ENCODE results near the gene TBC1D23.
"Not testable (repeated sequence)": the region's sequence is repeated elsewhere in the genome, so short reads cannot be mapped to it uniquely, and the experiment has no call there.

The TBC1D23 gene

DNA sequence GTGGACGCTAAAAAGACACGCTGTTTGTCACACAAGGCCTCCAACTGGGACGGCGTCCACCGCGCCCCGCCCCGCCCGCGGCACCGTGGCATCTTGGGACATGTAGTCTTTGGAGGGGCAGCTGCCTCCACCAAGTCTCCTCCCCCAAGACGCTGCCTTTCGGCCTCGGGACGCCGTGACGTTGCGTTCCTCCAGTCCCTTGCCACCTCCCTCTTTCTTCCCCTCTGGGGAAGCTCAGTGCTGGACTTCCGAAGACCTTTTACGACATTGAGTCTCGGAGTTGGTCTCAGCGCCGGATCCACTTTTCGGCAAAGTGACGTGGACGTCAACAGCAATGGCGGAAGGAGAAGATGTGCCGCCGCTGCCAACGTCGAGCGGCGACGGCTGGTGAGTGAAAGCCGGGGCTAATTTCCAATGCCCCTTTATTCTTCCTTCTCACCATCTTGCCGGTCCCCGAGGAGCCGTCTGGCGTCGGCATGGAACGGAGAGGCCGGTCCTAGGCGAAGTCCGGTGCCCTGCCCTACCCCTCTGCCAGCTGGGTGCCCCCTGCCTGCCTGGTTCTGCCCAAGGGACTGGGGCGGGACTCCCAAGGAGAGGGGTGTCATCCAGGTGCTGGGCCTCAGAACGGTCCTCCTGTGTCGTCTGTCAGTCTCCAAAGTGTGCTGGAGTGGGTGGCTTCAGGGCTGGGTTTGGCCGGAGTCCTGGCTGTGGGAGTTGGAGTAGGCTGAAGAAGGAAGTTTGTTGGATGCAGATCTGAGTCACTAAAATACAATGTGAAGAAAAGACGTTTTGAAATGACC, at the start of gene TBC1D23:
Gene TBC1D23, plus strand, starts transcription at position 308 of the 800 bp plus-strand sequence. Its CDS starts 27 bp downstream, at position 335.
- peak; percentile 52 to 100 (median 97) for DNase-seq

DNA sequence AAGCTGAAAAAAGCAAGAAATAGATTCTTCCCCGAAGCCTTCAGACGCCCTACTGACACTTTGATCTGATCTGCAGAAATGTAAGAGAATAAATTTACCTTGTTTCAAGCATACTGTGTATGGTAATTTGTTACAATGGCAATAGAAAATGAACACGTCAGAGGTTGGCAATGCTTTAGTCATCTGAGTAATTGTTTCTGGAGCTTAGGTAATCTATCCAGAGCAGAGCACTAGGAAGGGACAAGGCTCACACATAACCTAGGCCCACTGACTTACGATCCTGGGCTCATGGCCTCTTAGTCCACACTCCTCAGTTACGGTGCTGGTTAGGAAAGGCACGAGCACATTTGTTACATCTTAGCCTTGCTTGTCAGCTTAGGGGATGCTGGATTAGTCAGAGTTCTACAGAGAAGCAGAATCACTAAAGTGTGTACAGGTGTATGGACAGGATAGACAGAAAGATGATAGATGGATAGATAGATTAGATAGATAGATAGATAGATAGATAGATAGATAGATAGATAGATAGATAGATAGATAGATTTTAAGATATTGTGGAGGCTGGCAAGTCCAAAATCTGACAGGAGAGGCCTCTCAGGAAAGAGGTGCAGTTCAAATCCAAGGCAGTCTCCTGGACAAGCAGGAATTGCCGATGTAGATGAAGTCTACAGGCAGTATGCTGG, 46.8 kb upstream of the TBC1D23 start:
- DNase-seq = no peak

DNA sequence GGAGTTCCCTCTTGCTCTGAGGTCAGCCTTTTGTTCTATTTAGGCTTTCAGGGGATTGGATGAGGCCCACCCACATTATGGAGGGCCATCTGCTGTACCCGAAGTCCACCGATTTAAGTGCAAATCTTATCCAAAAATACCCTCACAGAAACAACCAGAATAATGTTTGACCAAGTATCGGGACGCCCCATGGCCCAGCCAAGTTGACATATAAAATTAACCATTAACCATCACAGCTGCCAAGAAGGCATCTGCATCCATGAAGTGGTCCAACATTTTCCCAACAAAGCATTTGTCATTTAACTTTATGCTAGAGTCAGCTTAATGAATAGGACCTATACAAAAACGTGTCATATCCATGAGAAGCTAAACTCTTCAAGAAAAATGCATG, 46.2 kb upstream of the TBC1D23 start:
- DNase-seq = no peak

DNA sequence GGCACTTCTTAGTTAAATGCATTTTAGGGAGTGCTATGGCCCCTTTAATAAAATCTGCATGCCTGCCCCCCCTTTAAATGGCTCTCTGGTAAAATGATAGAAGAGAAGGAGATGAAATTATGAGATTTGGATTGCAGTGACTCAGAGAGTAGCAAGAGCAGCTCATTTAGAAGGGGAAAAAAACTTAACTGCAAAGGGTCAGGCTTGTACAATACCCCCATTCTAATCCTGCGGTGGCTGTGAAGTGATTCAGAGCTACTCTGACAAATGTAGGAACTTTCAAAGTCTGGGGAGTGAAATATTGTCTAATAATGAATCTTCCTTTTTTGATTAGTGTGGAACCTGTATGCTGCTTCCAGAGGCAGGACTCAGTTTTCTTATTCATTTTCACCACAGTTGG, 44.1 kb upstream of the TBC1D23 start:
- DNase-seq = no peak

DNA sequence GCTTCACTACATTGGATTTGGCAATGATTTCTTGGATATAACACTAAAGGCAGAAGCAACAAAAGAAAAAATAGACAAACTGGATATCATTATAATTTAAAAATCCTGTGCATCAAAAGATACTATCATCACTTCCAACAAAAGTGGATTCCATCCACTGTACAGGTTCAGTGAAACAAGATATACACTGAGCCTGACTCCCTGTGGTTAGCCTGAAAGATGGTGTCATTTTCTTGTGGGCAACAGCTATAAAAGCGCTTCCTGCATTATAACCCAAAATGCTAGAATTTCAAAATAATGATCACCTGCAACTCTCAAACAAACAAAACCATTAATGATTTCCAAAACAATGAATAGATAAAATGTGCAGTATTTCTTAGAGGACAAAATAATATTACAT, 39.6 kb upstream of the TBC1D23 start:
- no peak for DNase-seq

DNA sequence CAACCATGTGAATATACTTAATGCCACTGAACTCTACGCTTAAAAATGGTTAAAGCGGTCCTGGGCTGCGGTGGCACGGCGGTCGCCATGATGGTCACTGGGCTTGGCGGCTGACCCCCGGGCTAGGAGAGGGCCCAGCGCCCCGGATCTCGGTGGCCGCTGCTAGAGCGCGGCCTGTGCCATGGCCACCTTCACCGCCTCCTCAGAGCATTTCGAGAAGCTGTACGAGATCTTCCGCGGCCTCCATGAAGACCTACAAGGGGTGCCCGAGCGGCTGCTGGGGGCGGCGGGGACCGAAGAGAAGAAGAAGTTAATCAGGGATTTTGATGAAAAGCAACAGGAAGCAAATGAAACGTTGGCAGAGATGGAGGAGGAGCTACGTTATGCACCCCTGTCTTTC, 35.6 kb upstream of the TBC1D23 start:
- DNase-seq = peak in 1 of 51 donors; percentile 0

DNA sequence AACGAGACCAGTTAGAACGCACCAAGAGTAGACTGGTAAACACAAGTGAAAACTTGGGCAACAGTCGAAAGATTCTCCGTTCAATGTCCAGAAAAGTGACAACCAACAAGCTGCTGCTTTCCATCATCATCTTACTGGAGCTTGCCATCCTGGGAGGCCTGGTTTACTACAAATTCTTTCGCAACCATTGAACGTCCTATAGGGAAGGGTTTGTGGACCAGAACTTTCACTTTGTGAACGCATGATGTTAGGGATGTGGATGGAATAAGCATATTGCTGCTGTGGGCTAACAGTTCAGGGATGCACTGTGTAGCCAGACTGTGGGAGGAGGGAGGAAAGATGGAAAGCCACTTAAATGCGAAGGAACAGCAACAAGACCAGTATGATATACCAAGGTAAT, 34.9 kb upstream of the TBC1D23 start:
- no peak for DNase-seq

DNA sequence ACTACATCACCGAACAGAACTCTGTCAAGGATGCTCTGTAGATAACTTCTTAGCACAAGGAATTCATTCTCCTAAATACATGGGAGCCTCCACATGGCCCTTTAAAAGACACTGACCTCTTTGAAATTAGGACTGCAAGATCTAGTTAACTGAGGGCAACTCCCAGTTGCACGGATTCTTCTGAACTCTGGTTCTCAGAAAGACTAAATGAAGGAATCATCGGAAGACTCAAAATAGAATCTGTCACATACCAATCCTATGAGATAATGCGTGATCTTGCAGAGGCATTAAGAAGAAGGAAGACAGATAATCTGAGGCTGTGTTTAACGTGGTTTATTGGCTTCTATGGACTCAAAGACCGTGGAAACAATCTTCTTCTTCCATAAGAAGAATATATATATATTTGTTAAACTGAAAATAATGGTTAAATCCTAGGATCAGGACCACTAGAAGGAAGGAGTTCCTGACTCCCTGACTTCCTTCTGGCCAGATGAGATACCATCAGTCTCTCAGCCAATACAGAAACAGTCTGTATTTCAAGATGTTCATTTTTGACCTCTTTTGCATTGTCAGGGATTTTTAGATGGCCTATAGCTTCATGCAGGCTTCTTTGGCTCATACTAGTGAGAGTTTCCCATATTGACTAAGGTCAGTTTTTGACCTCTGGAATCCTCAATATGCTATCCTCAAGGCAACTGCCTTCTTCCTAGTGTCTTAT, 33.9 kb upstream of the TBC1D23 start:
- DNase-seq = no peak

DNA sequence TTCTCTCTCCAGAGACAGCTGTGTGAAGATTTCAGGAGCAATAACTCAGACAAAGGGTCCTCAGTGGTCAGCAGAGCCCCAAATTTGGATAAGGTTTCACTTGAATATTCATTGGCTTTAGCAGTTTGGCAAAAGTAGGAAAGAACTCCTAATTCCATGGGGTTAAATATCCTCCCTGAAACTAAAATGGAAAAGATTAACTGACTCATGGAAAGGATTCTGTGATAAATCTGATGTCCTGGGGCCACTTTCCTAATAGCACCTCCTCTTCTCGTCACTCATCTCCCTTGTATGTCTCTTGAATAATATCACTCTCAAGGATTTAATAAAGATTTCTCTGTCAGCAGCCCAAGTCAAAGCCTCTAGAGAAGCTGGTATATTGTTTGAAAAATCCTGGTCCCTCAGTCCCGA, 33.3 kb upstream of the TBC1D23 start:
- no peak for DNase-seq

DNA sequence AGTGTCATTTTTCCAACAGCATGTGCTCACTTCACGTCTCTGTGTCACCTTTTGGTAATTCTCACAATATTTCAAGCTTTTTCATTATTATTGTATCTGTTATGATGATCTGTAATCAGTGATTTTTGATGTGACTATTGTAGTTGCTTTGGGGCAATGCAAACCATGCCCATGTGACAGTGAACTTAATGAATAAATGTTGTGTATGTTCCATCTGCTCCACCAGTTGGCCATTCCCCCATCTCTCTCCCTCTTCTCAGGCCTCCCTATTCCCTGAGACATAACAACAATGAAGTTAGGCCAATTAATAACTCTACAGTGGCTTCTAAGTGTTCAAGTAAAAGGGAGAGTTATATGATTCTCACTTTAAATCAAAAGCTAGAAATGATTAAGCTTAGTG, 32.5 kb upstream of the TBC1D23 start:
- no peak for DNase-seq

DNA sequence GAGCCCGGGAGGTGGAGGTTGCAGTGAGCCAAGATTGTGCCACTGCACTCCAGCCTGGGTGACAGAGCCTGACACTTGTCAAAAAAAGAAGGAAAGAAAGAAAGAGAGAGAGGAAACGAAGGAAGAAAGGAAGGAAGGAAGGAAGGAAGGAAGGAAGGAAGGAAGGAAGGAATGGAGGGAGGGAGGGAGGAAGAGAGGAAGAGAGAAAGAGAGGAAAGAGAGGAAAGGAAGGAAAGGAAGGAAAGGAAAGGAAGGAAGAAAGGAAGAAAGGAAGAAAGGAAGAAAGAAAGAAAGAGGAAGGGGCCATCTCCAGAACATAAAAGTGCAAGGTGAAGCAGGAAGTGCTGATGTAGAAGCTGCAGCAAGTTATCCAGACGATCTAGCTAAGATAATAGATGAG, 31.6 kb upstream of the TBC1D23 start:
- DNase-seq = not testable (repeated sequence)

DNA sequence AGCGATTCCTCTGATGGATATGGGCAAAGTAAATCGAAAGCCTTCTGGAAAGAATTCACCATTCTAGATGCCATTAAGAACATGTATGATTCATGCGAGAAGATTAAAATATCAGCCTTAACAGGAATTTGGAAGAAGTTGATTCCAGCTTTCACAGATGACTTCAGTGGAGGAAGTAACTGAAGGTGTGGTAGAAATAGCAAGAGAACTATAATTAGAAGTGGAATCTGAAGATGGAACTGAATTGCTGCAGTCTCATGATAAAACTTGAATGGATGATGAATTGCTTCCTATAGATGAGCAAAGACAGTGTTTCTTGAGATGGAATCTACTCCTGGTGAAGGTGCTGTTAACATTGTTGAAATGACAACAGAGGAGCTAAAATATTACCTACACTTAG, 30.1 kb upstream of the TBC1D23 start:
- DNase-seq = no peak

DNA sequence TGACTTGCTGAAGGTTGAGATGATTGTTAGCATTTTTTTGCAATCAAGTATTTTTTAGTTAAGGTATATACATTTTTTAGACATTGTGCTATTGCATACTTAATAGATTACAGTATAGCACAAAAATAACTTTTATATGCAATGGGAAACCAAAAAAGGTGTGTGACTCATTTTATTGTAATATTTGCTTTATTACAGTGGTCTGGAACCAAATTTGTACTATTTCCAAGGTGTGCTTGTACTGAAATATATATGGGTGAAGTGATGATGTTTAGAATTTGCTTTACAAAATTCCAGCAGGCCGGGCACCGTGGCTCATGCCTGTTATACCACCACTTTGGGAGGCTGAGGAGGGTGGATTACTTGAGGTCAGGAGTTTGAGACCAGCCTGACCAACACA, 29.1 kb upstream of the TBC1D23 start:
- DNase-seq = no peak

DNA sequence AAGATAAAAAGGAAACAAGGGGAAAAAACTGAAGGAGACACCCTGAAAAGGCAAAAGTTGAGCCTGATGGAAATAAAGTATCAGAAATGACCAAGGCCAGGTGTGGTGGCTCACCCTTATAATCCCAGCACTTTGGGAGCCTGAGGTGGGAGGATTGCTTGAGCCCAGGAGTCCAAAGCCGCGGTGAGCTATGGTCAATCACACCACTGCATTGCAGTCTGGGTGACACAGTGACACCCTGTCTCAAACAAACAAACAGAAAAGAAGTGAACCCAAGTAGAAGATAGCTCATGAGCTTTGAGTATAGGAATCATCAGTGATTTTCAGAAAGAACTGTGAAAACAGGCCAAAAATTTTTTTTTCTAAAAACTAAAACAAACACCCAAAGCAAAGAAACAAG, 26.4 kb upstream of the TBC1D23 start:
- no peak for DNase-seq

DNA sequence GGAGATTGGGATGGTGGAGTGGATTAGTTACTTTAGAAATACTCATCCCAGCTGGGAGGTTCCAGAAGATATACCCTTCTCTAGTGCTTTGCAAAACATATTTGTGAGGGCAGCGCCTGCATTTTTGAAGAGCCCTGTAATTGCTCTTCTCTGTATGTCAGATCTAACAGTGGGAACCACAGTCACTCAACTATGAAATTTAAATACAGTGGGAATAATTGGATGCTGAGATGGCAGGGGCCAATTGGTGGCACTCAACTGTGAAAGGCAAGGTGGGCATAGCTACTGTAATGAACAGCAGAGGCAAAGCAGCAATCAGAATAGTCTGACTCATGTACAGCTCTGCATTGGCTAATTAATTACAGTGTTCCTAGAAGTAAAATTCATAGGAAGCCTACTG, 22.2 kb upstream of the TBC1D23 start:
- DNase-seq = no peak

DNA sequence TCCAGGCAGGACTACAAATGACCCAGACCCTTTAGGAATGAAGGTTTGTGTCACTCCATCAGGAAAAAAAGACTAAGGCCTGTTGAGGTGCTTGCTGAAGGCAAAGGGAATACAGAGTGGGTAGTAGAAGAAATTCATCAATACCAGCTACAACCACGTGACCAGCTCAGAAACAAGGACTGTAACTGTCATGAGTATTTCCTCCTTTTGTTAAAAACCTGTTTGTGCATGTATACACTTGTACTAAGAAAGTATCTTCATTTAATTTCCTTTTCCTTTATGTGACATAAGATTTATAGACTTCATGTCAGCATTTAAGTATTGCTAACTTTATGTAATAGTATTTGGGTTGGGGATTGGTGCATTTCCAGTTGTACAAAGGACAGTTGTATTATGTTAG, 18.3 kb upstream of the TBC1D23 start:
- DNase-seq = not testable (repeated sequence)

DNA sequence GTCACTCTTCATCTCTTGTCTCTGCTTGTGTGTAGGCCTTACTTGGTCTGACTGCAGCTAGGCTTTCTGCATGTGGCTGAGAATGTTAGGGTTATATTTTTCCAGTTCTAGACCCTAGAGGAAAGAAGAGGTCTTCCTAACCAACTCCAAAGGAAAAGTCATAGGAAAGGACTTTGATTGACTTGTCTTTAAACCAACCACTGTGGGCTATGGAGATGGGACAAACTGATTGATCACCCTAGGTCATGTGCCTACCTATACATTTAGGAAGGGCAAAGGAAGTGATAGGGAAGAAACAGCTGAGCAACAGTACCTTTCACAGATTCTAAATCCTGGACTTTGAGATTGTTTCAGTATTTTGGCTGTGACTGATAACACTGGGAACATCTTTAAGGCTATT, 16.5 kb upstream of the TBC1D23 start:
- DNase-seq = no peak

DNA sequence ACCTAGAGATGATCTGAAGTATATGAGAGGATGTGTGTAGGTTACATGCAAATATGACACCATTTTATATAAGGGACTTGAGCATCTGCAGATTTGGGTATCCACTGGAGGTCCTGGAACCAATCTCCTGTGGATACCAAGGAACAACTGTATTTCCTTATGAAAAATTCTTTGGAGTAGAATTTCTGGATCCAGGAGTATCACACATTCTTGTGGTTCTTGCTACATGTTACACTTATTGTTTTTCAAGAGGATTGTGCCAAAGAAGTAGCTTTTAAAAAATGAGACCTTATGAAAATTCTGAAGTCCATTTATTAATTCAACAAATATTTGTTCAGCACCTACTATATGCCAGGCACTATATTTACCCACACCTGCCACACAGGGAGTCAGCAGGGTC, 15.7 kb upstream of the TBC1D23 start:
- no peak for DNase-seq

DNA sequence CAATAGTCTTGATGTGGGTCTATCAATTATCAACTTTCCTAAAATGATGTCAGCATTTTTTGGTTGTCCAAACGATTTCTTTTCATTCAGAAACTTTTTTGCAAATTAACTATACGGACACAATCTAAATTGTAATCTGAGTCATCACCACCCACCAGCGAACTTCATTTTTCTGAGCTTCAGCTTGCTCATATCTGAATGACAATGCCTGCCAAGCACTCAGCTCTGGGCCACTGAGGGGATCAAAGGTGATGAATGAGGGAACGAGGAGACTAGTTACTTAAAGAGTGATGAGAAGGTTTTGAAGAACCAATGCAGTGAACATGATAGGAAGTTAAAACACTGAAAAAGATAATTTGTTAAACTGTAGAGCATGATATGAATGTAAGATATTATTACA, 14.9 kb upstream of the TBC1D23 start:
- peak in 2 of 51 donors; percentile 6 to 12 for DNase-seq

DNA sequence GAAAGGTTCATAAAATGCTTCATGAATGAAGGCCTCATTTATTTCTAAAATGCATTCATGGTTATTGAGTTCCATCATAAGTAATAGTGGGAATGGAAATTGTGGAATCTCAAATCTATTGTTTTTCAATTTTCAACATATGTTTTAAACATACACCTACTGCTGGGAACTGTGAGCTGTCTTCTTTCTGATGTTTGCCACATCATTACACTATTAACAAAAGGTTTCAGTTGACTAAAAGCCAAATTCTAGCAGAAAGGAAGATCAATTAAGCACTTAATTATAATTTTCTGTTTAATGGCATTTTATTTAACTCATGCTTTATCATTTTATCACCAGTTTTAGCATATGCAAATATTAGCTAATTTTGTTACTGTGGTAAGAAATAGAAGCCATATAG, 13.8 kb upstream of the TBC1D23 start:
- DNase-seq = no peak

DNA sequence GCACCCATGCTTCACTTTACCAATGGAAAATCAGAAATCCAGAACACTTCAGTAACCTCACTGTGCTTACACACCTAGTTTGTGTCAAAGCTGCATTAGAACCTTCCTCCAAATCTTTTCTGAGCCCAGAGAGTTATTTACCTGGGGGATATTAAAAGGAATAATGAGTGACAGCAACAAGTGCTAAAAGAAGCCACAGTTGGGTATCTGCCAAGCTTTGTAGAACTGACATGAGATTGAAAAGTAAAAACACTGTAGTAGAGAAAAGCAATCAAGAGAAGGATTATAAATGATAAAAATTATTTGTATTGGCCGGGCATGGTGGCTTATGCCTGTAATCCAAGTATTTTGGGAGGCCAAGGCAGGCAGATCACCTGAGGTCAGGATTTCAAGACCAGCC, 8.8 kb upstream of the TBC1D23 start:
- DNase-seq = no peak

DNA sequence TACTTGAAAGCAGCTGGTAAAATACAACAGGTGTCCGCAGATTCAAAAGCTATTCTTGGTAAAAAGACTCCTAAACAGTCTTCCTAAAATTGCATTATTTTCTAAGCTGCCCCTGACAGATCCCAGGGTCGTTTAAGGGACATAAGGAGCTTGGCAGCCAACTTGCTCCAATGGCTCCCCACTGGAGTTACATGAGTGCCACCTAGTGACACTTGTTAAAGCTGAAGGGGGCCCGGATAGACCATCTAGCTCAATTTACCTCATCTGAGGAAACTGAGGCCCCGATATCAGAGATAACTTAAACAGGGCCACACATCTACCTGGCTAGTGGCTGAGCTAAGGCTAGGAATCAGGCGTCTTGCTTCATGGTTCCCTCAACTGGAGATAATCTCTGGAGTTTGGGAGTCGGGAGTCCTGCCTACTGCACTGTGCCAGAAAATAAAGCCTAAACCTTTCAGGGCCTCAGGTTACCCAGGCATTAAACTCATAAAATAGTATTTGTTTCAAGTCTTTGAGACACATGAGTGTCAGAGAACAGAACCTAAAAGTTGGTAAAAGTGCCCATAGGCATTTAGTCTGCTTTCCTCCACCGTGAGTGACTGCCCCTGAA, 6.5 kb upstream of the TBC1D23 start:
- peak in 28 of 51 donors; percentile 0 to 61 (median 23) for DNase-seq

Measured in hypothalamus (tissue), 51 donors.